Subcutaneous adipose tissue (tissue), 4 donors: ENCODE results near the gene H2BK1. TPM values are rescaled to one million over a fixed set of nuclear protein-coding genes. Genes with fewer than 3 reads are reported as not detected.

ENCODE experiments used
- CTCF ChIP-seq: fragments of 450-650 bp; IDR thresholded peaks from one replicate; pipeline ENCODE4 v1.5.1; 2016; ENCODE audit warnings: low read depth, mild to moderate bottlenecking, control low read depth, antibody characterized with exemption, moderate library complexity
- total RNA-seq, 4 donors: library from RNA; depleted of rRNA; stranded (reverse); fragments of >200 nt; gene quantifications; one replicate each; pipeline ENCODE4 v1.1.0, GENCODE V29; 2016

Gene H2BK1
- total RNA-seq, 4 donors from 2014 or later, result not detected

GRCh38 chr7:151166629-151167196 is 43.6 kb downstream of the H2BK1 start:
- TF ChIP-seq CTCF, result no peak

GRCh38 chr7:151161757-151162156 is 48.5 kb downstream of the H2BK1 start:
- TF ChIP-seq CTCF, result no peak

Other genes starting within 250 kb of the H2BK1 start
- gene KCNH2, start 232.2 kb downstream of the H2BK1 start, total RNA-seq, result under 1 TPM in 1 of 4 donors, not detected in 3; 0.22 TPM
- gene NOS3, start 219.5 kb downstream of the H2BK1 start, total RNA-seq, result 10 to 100 TPM in 1 of 4 donors, 1 to 10 TPM in 3; 2.5 to 11.3 (median 6.0) TPM
- not detected for gene ATG9B, start 186.0 kb downstream of the H2BK1 start, total RNA-seq
- gene ABCB8, start 182.0 kb downstream of the H2BK1 start, total RNA-seq, result 10 to 100 TPM; 13.2 to 45.4 (median 14.9) TPM
- 1 to 10 TPM in 1 of 4 donors, under 1 TPM in 2, not detected in 1; 0.34 to 1.1 (median 0.44) TPM for gene ASIC3, start 162.0 kb downstream of the H2BK1 start, total RNA-seq
- 10 to 100 TPM in 1 of 4 donors, 1 to 10 TPM in 3; 4.1 to 11.0 (median 6.8) TPM for gene CDK5, start 152.6 kb downstream of the H2BK1 start, total RNA-seq
- gene SLC4A2, start 150.9 kb downstream of the H2BK1 start, total RNA-seq, result 10 to 100 TPM; 40.1 to 65.0 (median 44.6) TPM
- gene FASTK, start 129.7 kb downstream of the H2BK1 start, total RNA-seq, result 10 to 100 TPM; 36.8 to 88.9 (median 44.0) TPM
- gene TMUB1, start 127.0 kb downstream of the H2BK1 start, total RNA-seq, result 10 to 100 TPM; 18.3 to 37.3 (median 31.5) TPM
- 10 to 100 TPM; 54.4 to 86.7 (median 62.7) TPM for gene AGAP3, start 124.0 kb downstream of the H2BK1 start, total RNA-seq
- gene GBX1, start 42.8 kb downstream of the H2BK1 start, total RNA-seq, result not detected
- not detected for gene ASB10, start 23.2 kb downstream of the H2BK1 start, total RNA-seq
- 10 to 100 TPM; 21.2 to 34.7 (median 29.3) TPM for gene ABCF2, start 16.7 kb upstream of the H2BK1 start, total RNA-seq
- gene CHPF2, start 22.0 kb upstream of the H2BK1 start, total RNA-seq, result 10 to 100 TPM; 14.2 to 28.3 (median 24.3) TPM
- gene SMARCD3, start 38.2 kb upstream of the H2BK1 start, total RNA-seq, result 10 to 100 TPM; 15.9 to 38.2 (median 21.1) TPM
- 10 to 100 TPM; 59.2 to 95.4 (median 66.1) TPM for gene NUB1, start 131.3 kb upstream of the H2BK1 start, total RNA-seq
- 10 to 100 TPM in 3 of 4 donors, 1 to 10 TPM in 1; 8.3 to 51.2 (median 15.6) TPM for gene WDR86, start 199.6 kb upstream of the H2BK1 start, total RNA-seq
- gene CRYGN, start 229.7 kb upstream of the H2BK1 start, total RNA-seq, result 1 to 10 TPM in 1 of 4 donors, not detected in 3; 1.3 TPM